HEK293T (cell line): ENCODE data around the gene CDC34.

Source experiments
- FOXA1 ChIP-seq: fragments of 450-650 bp; IDR thresholded peaks from 2 replicates; pipeline ENCODE4 v1.6.1; 2016; ENCODE audit warnings: mild to moderate bottlenecking
- HDGF ChIP-seq: fragments of 450-650 bp; IDR thresholded peaks from 2 replicates; pipeline ENCODE4 v1.6.1; 2017; ENCODE audit warnings: antibody characterized with exemption, borderline replicate concordance
- SUZ12 ChIP-seq: fragments of 450-650 bp; IDR thresholded peaks from 2 replicates; pipeline ENCODE4 v1.6.1; 2016; ENCODE audit warnings: mild to moderate bottlenecking
- TF ChIP-seq, protein P1 (sequence below): fragments of 450-650 bp; IDR thresholded peaks from 2 replicates; pipeline ENCODE4 v1.6.1; 2016

DNA sequence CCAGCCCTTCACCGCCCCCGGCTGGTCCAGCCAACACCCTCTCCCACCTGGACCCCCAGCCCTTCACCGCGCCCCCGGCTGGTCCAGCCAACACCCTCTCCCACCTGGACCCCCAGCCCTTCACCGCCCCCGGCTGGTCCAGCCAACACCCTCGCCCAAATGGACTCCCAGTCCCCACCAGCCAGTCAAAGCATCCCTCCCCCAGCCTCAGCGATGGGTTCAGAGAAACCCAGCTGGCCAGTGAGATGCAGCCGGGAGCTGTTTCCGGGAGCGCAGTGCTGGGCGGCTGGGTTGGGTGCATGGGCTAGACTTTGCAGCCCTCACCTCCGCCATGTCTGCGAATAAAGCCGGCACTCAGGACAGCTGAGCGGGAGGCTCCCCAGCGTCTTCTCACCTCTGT is 6.5 kb upstream of the CDC34 start:
- TF ChIP-seq, protein P1, sequence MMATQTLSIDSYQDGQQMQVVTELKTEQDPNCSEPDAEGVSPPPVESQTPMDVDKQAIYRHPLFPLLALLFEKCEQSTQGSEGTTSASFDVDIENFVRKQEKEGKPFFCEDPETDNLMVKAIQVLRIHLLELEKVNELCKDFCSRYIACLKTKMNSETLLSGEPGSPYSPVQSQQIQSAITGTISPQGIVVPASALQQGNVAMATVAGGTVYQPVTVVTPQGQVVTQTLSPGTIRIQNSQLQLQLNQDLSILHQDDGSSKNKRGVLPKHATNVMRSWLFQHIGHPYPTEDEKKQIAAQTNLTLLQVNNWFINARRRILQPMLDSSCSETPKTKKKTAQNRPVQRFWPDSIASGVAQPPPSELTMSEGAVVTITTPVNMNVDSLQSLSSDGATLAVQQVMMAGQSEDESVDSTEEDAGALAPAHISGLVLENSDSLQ, result no peak
- TF ChIP-seq HDGF (no peak), FOXA1 (no peak), SUZ12 (no peak)
